Measurements from ENCODE around the gene MYOF.

DNA sequence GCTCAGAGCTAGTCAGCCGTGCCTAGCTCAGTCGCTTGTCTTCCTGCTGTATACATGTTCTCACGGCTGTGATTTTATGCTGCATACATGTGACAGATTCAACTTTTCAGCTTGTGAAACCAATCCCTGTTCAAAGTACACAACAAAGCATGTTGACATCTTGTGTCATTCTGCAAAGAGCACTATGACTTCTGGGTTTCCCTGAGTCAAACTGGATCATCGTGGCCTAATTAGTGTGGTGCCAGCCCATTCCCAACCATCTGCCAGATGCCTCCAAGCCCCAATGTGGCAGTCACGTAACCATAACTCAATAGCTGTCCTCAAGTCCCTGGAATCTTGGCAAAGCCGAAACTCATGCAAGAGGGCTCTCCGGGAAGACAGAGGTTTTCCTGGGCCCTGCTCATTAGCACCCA, 144.8 kb downstream of the MYOF start:
- TF ChIP-seq, protein P1, sequence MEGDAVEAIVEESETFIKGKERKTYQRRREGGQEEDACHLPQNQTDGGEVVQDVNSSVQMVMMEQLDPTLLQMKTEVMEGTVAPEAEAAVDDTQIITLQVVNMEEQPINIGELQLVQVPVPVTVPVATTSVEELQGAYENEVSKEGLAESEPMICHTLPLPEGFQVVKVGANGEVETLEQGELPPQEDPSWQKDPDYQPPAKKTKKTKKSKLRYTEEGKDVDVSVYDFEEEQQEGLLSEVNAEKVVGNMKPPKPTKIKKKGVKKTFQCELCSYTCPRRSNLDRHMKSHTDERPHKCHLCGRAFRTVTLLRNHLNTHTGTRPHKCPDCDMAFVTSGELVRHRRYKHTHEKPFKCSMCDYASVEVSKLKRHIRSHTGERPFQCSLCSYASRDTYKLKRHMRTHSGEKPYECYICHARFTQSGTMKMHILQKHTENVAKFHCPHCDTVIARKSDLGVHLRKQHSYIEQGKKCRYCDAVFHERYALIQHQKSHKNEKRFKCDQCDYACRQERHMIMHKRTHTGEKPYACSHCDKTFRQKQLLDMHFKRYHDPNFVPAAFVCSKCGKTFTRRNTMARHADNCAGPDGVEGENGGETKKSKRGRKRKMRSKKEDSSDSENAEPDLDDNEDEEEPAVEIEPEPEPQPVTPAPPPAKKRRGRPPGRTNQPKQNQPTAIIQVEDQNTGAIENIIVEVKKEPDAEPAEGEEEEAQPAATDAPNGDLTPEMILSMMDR (IDR thresholded peaks at IDR 0.05; ENCODE audit: control extremely low read depth in 1 of 3, insufficient read depth in 1 of 3, low read depth in 1 of 3, low read length in 3 of 3): no peak
- TF ChIP-seq, protein P2, sequence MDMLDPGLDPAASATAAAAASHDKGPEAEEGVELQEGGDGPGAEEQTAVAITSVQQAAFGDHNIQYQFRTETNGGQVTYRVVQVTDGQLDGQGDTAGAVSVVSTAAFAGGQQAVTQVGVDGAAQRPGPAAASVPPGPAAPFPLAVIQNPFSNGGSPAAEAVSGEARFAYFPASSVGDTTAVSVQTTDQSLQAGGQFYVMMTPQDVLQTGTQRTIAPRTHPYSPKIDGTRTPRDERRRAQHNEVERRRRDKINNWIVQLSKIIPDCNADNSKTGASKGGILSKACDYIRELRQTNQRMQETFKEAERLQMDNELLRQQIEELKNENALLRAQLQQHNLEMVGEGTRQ (IDR thresholded peaks at IDR 0.05; ENCODE audit: low read length): no peak
- TF ChIP-seq POLR2AphosphoS5 (IDR thresholded peaks at IDR 0.05; ENCODE audit: low read depth, low read length) (no peak), RNF2 (IDR thresholded peaks at IDR 0.05; ENCODE audit: borderline replicate concordance, low read depth, low read length, missing control alignments, poor library complexity, severe bottlenecking) (no peak)
- TF ChIP-seq, protein P3, sequence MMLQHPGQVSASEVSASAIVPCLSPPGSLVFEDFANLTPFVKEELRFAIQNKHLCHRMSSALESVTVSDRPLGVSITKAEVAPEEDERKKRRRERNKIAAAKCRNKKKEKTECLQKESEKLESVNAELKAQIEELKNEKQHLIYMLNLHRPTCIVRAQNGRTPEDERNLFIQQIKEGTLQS (IDR thresholded peaks at IDR 0.05; ENCODE audit: insufficient read depth, low read depth, low read length): no peak
